Fibroblast of skin of left quadriceps (primary cell): ENCODE results near the gene EHBP1L1.
"Not testable (repeated sequence)": the region's sequence is repeated elsewhere in the genome, so short reads cannot be mapped to it uniquely, and the experiment has no call there.

Experiments
- DNase-seq, 2 experiments: peaks; one replicate each; pipeline ENCODE4 v3.0.0-alpha.2; 2013; ENCODE audit warnings: low read depth in 2 of 2

EHBP1L1 gene

DNA sequence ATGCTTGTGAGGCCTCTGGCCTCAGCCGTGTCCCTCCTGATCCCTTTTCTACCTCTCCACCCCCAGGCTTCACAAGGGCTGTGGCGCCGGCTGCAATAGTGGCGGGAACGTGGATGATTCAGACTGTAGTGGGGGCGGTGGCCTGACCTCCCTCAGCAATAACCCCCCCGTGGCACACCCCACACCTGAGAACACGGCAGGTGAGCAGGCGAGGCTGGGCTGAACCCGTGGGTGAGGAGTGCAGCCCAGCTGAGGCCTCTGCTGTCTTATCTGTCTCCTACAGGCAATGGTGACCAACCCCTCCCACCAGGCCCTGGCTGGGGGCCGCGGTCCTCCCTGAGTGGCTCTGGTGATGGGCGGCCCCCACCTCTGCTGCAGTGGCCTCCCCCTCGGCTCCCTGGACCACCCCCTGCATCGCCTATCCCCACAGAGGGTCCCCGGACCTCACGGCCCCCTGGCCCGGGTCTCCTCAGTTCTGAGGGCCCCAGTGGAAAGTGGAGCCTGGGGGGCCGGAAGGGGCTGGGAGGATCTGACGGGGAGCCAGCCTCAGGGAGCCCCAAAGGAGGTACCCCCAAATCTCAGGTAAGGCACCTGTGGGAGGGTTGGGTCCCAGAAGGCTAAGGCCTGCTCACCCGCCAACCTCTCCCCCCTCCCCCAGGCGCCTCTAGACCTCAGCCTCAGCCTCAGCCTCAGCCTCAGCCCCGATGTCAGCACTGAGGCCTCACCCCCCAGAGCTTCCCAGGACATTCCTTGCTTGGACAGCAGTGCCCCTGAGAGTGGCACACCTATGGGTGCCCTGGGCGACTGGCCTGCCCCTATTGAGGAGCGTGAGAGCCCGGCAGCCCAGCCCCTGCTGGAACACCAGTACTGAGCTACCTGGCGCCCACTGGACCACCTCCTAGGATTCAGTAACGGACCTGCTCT is 60.5 kb downstream of the EHBP1L1 start:
- DNase-seq, result no peak

DNA sequence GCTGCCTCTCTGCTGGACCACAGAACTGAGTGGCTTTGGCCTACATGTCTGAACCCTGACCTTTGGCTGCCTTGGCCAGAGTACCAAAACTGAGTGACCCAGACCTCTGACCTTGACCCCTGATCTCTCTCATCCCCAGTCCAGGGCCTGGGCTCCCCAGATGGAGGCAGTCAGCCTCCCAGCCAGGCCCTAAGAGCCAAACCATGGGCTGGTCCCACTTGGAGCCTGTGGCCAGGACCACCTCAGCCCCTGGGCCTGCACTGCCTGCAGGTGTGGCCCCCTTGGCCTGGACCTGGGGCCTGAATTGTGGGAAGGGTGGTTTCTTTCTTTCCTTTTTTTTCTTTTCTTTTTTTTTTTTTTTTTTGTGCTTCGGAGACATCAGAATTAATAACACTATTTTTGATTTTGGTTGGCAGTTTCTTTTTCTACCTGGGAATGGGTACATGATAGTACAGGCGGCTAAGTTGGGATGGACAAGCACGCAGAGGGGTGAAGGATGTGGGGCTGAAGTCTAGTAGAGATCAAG is 61.2 kb downstream of the EHBP1L1 start:
- no peak for DNase-seq

DNA sequence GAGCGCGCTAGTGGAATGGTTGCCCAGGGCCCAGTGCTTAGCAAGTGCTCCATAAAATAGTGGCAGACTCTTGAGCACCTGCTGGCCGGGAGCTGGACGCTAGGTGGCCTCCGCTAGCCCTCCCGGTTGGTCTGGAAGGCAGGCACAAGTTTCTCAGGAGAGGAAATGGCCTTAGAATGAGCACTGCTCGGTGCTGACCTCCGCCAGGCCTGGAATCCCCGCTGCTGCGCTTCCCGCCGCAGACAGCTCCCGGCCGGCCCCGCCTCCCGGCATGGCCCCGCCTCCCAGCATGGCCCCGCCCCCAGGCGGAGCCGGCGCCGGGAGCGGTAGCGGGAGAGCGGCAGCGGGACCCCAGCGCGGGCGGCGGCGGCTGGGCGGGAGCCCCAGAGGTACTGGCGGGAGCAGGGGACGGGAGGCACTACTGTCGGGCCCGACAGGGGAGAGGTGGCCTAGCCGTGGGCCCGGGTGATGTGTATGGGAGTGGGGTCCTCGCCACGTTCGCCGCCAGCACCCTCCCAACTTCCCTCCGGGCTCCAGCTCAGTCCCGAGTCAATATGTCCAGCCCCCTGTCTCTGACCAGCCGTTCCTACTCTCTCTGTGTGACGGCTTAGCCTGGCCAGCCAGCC is 62.1 kb downstream of the EHBP1L1 start, which contains the start of gene SIPA1:
Gene SIPA1, plus strand, starts transcription at position 308 of the 626 bp plus-strand sequence. CDS start 2,821 bp downstream, outside the sequence.
- DNase-seq, result peak in 1 of 2 experiments; percentile 26

DNA sequence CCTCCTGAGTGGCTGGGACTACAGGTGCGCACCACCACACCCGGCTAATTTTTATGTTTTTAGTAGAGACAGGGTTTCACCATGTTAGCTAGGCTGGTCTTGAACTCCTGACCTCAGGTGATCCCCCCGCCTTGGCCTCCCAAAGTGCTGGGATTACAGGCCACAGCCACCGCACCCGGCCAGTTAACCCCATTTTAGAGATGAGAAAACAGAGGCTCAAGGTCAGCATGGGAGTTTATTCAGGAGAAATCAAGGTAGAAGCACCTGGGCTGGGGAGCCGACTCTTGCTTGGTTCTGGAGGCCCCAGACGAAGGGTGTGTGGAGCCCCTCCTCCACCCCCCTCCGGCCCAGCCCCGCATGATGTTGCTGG is 63.4 kb downstream of the EHBP1L1 start:
- not testable (repeated sequence) for DNase-seq

DNA sequence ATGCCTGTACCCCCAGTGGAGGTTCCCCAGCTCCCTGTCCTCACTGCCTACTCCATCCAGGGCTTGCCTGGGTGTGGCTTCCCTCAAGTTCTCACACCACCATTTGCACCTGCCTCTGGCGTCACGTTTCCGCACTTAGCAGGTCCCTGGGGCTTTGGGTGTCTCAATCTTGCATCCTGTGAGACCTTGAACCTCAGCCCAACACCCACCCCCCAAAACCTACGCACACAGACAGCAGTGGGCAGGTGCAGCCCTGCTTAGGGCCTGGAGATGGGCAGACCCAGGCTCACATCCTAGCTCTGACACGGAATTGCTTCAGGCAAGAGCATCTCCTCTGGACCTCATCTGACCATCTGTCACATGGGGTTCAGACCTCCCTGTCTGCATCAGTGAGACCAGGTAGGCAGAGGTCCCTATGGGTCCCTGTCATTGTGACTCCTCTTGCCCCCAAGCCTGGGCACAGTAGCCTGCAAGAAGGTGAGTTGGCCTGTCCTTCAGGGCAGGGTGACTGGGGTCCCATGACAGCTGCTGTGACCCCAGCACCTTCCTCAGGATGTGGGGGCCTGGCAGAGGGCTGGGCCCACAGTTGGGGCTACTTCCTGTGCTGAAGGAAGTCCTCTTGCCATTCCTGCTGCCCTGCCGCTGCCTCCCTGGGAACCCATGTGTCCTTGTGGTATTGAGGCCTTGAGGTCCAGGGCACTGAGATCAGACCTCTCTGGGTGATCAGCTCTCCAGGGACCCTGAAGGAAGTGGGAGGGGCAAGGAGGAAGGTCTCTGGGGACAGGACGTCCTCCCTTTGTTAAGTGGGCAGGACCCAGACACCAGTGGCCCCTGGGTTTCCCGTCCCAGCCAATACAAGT is 64.0 kb downstream of the EHBP1L1 start:
- no peak for DNase-seq

DNA sequence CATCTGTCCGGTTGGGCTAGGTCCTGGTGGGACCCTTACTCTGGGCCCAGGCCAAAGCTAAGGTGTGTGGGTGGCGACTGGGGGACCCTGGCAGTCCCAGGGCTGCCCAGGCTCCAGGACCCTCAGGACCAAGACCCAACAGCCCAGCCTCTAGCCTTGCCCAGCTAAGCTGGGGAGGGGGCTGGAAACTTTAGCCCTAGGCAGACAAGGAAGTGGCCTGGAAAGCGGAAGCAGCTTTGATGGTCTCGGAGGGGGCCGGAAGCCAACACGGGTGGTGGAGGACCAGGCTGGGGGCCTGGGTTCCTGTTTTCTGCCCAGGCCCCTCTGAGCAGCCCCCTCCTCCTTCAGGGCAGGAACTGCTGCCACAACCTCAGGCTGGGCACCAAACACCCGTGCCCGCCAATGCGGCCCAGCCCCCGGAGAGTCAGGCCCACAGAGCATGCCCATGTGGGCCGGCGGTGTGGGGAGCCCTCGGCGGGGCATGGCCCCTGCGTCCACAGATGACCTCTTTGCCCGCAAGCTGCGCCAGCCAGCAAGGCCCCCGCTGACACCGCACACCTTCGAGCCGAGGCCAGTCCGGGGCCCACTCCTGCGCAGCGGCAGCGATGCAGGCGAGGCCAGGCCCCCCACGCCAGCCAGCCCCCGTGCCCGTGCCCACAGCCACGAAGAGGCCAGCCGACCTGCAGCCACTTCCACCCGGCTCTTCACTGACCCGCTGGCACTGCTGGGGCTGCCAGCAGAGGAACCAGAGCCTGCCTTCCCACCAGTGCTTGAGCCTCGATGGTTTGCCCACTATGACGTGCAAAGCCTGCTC is 64.8 kb downstream of the EHBP1L1 start:
- DNase-seq, result no peak

DNA sequence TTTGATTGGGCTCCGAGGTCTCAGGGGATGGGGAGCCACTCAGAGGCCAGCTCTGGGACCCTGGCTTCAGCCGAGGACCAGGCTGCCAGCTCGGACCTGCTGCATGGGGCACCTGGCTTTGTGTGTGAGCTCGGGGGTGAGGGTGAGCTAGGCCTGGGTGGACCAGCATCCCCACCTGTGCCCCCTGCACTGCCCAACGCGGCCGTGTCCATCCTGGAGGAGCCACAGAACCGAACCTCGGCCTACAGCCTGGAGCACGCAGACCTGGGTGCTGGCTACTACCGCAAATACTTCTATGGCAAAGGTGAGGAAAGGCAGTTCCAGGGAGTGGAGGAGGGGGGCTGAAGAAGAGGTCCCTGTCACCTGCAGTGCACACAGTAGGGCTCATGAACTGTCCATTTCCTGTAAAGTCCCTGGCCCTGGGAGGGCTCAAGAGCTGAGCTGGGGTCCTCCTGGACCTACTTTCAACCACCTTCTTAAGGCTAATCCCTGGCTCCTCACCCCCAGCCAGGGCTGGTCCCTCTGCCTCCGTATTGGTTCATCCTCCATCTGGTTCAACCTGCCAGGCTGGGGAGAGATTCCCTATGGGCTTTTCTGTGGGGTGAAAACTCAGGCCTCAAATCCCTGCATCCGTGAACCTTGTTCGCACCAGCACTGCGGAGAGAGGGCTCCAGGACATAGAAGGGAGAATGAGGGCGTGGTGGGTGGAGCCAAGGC is 65.6 kb downstream of the EHBP1L1 start:
- DNase-seq, result no peak
